ENCODE measurements around the gene AIF1.

The AIF1 gene

DNA sequence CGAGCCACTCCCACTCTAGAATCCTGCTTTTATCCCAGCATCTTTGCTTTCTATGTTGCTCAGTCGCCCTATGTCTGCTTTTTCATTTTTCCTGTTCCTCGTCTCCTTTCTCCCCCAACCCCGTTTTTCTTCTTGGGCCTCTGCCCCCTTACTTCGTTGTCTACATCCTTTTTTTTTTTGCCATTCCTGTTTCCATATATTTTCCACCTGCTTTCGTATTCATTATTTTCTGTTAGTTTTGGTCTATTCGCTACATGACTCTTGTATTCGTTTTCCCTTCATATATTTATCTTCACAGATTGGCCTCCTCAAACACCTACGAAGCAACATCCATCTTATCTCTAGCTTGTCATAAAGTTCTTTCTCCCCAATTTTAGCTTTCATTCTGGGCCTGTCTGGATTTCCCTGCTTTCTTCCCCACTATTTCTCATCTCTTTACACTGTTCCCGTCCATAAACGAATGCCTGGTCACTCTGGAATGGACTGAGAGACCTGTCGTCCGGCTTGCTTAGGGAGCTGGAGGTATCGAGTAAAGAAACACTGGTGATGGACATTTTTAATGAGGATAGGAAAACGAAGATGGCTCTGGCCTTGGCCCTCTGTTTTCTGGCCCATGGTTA, 6.4 kb downstream of the AIF1 start:
- no peak for DNase-seq

DNA sequence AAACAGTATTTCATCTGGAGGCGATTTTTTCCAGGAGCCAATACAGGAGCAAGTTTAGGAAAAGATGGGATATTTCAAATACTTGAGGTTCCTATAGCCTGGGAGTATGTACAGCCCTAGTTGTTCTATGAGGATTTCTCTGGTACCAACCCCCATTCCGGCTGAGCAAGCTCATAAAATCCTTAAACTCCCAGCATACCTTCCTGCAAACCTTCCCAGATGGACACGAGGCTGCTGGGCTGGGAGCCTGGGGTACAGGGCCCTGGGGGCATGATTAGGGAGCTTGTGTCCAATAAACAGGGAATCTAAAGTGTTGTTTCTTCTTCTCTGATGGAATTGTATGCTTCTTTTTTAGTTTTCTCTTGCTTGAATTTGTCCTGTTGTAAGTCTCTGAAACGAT, 7.0 kb downstream of the AIF1 start:
- DNase-seq = no peak

DNA sequence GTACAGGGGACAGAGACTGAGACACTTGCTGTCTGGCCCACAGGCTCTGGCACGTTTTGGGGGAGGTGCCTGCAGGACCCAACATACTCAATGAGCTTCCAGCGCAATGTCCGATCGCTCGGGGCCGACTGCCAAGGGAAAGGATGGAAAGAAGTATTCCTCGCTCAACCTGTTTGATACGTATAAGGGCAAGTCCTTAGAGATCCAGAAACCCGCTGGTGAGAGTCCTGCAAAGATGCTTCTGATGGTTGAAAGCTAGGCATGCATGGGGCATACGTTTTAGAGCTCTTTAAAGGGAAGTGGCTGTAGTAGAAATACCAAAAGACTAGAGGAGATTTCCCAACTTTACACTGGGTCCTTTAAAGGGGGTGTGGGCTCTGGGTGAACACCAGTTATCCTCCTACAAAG, 7.7 kb downstream of the AIF1 start:
- DNase-seq = no peak

DNA sequence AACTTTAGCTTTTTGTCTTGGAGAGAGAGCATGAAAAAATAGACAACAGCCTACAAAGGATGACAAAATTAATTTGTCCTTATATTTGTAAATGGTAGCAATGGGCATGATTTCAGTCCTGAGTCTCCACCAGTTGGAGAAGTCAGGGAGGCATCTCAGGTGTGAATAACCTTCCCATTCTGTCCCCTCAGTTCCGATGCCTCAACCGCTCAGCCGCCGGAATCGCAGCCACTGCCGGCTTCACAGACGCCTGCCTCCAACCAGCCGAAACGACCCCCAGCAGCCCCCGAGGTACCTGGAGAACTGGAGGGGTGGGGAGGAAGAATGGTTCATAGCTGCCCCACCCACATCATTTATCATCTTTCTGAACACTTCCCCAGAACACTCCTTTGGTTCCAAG, 9.0 kb downstream of the AIF1 start:
- no peak for DNase-seq

DNA sequence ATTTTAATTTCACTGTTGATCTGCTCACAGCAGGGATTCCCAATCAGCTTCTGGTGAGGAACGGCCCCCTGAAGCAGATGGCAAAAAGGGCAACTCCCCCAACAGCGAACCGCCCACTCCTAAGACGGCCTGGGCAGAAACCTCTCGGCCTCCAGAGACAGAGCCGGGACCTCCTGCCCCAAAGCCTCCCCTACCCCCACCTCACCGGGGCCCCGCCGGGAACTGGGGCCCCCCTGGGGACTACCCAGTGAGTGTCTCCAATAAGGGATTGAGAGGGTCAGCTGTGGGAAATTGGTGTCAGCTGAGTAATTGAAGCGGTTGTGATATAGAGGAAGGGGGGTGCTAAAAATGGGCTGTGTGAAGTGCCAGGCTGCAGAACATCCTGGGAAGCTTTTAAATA, 11.9 kb downstream of the AIF1 start:
- no peak for DNase-seq

DNA sequence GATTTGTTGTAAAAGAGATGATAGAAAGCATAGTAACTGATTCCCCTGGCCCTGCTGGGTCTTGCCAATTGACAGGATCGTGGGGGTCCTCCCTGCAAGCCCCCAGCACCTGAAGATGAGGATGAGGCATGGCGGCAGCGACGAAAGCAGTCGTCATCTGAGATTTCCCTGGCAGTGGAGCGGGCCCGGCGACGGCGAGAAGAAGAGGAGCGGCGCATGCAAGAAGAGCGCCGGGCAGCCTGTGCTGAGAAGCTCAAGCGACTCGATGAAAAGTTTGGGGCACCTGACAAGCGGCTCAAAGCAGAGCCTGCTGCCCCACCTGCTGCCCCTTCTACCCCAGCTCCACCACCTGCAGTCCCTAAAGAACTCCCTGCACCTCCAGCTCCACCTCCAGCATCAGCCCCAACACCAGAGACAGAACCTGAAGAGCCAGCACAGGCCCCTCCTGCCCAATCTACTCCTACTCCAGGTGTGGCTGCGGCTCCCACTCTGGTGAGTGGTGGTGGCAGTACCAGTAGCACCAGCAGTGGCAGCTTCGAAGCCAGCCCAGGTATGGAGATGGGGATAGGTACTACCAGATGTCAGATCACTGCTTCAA, 12.8 kb downstream of the AIF1 start:
- DNase-seq = no peak

DNA sequence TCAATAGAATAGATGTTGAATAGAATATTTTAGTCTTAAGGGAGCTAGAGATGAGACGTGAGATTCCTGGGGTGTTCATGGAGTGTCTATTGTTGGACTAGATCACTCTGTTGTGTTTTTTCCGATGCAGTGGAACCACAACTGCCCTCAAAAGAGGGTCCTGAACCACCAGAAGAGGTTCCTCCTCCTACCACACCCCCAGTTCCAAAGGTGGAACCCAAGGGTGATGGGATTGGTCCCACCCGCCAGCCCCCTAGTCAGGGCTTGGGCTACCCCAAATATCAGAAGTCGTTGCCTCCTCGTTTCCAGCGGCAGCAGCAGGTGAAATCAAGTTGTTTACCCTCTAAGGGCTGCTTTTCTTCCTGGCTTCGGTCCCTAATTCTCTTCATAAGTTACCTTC, 14.0 kb downstream of the AIF1 start:
- DNase-seq = no peak

DNA sequence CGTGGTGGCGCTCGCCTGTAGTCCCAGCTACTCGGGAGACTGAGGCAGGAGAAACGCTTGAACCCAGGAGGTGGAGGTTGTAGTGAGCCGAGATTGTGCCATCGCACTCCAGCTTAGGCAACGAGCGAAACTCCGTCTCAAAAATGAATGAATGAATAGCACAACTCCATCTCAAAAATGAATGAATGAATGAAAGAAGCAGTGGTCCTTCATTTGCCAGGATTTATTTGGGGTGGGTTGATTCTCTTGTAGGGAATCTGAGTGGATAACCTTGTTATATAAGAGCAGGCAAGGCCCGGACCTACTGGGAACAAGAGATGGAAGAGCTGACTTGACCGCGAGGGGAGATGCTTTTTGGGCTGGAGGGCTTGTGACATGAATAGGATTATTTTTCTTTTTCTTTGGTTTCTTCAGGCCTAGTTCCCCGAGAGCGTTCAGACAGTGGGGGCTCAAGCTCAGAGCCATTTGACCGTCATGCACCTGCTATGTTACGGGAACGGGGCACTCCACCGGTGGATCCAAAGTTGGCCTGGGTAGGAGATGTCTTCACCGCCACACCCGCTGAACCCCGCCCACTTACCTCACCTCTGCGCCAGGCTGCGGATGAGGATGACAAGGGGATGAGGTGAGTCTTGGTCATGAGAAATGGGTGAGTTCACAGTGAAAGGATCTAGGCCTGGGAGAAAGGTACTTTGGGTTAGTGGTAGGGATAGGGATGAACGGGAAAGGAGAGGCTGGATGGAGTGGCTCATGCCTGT, 15.3 kb downstream of the AIF1 start:
- no peak for DNase-seq

DNA sequence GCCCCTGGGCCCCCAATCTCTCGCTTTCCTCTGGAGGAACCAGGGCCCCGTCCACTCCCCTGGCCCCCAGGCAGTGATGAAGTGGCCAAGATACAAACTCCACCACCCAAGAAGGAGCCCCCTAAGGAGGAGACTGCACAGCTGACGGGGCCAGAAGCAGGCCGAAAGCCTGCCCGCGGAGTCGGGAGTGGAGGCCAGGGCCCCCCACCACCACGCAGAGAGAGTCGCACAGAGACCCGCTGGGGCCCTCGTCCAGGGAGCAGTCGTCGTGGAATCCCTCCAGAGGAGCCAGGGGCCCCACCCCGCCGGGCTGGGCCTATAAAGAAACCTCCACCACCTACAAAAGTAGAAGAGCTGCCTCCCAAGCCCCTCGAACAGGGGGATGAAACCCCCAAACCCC, 16.2 kb downstream of the AIF1 start:
- DNase-seq = no peak

DNA sequence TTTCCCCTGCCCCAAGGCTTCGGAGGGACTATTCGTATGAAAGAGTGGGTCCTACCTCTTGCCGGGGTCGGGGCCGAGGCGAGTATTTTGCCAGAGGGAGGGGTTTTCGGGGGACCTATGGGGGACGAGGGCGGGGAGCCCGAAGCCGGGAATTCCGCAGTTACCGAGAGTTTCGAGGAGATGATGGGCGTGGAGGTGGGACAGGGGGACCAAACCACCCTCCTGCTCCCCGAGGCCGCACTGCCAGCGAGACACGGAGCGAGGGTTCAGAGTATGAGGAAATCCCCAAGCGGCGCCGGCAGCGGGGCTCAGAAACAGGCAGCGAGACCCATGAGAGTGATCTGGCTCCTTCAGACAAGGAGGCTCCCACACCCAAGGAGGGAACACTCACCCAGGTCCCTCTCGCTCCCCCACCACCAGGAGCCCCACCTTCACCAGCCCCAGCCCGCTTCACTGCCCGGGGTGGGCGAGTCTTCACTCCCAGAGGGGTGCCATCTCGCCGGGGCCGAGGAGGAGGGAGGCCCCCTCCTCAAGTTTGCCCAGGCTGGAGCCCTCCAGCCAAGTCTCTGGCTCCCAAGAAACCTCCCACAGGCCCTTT, 16.7 kb downstream of the AIF1 start:
- DNase-seq = no peak

DNA sequence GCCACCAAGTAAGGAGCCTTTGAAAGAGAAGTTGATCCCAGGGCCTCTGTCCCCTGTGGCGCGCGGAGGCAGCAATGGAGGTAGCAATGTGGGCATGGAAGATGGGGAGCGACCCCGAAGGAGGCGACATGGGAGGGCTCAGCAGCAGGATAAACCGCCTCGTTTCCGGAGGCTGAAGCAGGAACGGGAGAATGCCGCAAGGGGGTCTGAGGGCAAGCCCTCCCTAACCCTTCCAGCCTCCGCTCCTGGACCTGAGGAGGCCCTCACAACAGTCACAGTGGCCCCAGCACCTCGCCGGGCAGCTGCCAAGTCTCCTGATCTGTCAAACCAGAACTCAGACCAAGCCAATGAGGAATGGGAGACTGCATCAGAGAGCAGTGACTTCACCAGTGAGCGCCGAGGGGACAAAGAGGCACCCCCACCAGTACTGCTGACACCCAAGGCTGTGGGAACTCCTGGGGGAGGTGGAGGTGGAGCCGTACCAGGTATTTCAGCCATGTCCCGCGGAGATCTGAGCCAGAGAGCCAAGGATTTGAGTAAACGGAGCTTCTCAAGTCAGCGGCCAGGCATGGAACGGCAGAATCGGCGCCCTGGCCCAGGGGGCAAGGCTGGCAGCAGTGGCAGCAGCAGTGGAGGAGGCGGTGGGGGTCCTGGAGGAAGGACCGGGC, 17.4 kb downstream of the AIF1 start:
- DNase-seq = no peak

DNA sequence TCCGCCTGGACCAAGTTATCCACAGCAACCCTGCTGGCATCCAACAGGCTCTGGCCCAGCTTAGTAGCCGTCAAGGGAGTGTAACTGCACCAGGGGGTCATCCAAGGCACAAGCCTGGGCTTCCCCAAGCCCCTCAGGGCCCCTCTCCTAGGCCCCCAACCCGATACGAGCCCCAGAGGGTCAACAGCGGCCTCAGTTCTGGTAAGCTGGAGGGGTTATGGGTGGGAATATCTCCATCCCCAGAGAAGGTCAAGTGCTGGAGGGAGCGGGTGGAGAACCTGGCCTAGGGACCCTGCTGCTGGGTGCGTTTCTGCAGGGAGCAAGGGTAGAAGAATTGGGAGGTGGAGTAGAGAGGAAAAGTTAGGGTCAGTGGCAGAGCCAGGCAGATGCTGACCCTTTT, 18.4 kb downstream of the AIF1 start:
- DNase-seq = no peak

DNA sequence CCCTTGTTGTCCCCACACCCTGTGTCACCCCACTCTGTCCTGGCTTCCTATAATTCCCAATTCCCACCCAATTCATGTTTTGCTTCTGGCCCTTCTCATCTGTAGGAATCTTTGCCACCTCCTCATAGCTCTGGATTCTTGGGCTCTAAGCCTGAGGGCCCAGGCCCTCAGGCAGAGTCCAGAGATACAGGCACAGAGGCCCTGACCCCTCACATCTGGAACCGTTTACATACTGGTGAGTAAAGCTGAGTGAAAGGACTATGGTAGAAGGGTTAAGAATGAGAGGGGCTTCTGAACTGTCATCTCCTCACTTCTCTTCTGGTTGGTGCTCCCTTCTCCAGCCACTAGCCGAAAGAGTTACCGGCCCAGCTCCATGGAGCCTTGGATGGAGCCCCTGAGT, 19.1 kb downstream of the AIF1 start:
- no peak for DNase-seq

DNA sequence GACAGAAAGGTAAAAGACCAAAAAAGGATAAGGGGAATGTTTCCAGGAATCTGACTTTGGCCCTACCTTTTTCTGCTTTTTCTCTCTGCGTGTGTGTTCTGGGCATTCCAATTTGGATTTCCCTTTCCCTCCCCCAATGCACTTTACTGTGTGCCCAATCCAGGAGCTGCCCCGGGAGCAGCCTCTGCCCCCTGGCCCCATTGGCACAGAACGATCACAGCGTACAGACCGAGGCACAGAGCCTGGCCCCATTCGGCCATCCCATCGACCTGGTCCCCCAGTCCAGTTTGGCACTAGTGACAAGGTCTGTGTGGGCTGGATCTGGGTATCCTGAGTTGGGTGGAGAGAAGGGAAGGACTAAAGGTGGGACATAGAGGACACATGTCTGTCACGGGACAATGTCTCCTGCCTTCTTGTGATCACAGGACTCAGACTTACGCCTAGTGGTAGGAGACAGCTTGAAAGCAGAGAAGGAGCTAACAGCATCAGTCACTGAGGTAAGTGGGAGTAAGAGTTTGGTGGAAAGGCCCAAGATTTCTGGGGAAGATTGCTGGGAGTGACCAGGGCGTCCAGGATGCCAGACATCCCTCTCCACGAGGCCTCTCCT, 20.0 kb downstream of the AIF1 start:
- no peak for DNase-seq

DNA sequence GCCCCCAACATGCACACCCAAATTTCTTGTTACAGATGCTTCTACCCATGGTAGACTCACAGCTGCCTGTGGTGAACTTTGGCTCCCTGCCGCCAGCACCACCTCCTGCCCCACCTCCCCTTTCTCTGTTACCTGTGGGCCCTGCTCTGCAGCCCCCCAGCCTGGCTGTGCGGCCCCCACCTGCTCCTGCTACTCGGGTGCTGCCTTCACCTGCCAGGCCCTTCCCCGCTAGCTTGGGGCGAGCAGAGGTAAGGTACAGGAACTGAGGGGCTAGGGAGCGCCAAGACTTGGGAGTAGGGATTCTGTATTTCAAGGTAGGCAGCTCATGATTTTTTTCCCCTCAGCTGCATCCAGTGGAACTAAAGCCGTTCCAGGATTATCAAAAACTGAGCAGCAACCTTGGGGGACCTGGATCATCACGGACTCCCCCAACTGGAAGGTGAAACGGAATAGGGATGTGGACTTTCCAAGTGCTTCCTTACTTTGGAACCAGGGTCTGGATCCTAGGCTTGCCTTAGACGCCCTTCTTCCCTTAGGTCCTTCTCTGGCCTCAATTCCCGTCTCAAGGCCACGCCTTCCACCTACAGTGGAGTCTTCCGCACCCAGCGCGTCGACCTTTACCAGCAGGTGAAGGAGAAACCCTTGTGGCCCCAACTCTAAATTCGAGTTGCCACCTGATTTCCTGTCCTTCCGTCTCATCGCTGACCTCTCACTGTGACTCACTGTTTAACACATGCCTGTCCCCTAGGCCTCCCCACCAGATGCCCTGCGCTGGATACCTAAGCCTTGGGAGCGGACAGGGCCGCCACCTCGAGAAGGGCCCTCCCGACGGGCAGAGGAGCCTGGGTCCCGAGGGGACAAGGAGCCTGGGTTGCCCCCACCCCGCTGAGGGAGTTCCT, 21.9 kb downstream of the AIF1 start:
- no peak for DNase-seq

DNA sequence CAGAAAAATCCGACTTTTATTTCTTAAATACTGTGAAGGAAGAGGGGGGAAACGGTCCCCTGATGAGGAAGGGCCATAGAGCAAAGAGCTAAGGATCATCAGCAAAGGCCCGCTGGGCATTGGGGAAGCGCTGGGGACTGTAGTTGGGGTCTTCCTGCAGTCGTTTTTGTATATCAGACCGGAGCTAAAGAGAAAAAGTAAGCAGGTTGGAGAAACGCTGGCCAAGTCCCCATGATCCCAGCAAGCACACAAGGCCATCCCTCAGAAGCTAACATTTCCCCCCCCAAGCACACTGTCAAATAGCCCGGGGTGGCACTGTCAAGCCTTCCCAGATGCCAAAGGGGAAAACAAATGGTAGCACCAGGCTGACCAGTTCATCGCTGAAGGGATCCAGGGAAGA, 24.0 kb downstream of the AIF1 start:
- no peak for DNase-seq

DNA sequence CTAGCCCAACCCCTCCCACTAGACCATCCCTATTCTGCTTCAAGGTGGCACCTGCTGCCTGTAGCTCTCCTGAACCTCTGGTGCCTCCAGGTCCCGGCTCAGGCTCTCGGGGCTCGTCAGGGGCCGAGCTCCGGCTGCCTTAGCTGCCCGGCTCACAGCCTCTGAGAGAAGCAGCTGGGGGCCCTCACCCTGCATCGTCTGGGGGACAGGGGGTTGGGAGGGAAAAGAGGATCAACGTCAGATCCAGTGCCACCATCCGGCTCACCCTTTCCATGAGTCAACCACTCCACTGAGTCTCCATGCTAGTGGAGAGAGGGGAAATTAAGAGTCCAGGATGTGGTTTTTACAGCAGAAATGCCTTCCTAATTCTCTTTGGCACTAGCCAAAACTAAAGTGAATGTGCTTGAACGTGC, 24.4 kb downstream of the AIF1 start:
- no peak for DNase-seq

DNA sequence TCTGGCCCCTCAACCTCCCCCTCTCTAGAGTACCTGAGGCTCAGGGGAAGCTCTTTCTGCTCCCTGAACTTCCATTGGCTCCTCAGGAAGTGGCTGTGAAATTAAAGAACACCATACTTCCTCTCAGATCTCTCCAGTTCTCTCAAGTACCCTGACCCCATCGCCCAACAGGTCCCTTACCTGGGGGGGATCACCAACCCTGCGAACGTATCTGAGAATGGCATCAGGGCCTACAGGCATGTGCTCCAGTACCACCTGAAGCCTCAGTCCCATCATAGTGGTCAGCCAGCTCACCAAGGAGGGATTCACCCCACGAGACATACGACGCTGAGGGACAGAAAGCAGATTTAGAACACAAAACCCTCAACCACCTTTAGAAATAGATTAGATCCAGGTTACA, 25.6 kb downstream of the AIF1 start:
- no peak for DNase-seq

DNA sequence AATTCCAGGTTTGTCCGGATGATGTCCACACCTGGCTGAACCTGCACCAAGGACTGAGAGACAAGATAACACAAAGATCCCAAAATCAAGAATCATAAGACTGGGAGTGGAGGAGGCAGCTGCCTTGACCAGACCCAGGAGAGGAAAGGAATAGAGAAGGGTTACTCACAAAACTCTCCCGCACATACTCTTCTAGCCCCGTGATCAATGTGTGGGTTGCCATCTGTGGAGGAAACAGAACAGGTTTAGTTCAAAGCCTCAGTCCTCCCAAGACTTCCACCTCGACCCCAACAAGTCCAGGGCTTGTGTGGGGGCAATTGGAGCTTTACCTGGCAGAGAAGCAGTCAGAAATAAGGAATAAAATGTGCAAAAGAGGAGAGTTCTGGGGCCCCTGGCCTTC, 26.3 kb downstream of the AIF1 start:
- no peak for DNase-seq

DNA sequence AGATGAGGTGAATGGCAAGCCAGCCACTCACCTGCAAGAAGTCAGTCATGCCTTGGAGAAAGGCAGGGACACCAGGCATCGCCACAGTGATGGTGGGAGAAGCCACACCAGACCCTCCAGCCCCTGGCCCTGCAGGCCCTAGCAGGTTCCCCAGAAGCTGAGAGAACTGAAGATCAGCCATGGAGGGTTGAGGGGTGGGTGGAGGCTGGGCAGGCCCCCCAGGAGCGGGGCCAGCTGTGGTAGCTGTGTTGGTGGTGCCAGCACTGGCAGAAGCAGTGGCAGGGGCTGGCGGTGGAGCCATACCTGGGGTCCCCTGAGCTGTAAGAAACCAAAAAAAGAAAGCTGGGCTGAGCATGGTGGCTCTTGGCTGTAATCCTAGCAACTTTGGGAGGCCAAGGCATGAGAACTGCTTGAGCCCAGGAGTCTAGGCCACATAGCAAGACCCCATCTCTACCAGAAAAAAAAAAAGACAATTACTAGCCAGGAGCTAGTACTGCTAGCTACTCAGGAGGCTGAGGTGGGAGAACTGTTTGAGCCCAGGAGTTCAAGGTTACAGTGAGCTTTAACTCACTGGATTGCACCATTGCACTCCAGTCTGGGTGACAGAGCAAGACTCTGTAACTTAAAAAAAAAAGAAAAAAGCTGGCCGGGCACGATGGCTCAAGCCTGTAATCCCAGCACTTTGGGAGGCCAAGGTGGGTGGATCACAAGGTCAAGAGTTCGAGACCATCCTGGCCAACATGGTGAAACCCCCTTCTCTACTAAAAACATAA, 27.9 kb downstream of the AIF1 start:
- DNase-seq = no peak

DNA sequence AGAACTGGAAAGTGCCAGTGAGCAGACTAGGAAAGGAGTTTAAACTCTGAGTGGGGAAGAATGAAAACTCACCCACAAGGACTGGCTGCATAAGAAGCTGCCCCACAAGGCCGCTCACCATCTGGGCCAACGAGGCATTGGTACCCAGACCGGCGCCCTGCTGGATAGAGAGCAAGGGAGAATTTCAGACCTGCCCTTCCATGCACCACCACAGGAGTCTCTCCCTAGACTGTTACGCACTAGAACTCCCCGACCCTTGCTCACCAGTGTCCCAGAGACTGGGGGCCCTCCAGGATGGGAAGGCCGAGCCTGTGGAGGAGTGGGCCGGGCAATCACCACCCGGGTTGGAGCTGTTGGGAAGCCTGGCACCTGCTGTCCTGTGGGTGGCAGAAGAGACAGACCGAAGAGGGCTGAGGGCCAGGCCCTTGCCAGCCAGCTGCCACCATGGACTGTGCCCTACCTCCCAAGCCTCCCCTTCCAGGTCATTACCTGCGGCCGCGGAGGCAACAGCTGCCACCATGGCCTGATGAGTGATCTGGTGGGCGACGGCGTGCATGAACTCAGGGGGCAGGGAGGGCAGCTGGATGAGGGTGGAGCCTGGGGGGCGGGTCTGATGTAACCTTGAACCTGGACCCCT, 28.9 kb downstream of the AIF1 start:
- no peak for DNase-seq
